HEK293 (cell line): ENCODE results near the gene TIGIT.

Source experiments
- CTCF ChIA-PET: fragments of 350-600 bp; formaldehyde crosslinking; extraction: SDS; loops from one replicate; lab custom pipeline; 2021; ENCODE audit warnings: antibody characterized with exemption; lab: Yijun Ruan, JAX
- POLR2A ChIA-PET: fragments of 300-600 bp; formaldehyde crosslinking; extraction: SDS; loops from one replicate; lab custom pipeline; 2020; ENCODE audit warnings: antibody characterized with exemption, inconsistent platforms; lab: Yijun Ruan, JAX
- H3K27ac ChIP-seq: fragments of 200-500 bp; sonication (Bioruptor generic); 2 replicates; pipeline ENCODE4 v1.5.1; 2014; ENCODE audit warnings: low read depth, low read length, control low read depth, inconsistent platforms; ENCODE audit errors: extremely low read depth
- H3K36me3 ChIP-seq, 2 experiments: fragments of 200-500 bp in 1 of 2; sonication (Bioruptor generic) in 1 of 2; 1 replicate in 1 of 2; 2 replicates in 1 of 2; pipeline ENCODE4 v1.5.1; 2014 to 2017; ENCODE audit warnings: inconsistent platforms in 2 of 2, low read length in 2 of 2; ENCODE audit not compliant: control insufficient read depth in 2 of 2, insufficient read depth in 1 of 2
- H3K4me1 ChIP-seq: fragments of 200-500 bp; sonication (Bioruptor generic); 2 replicates; pipeline ENCODE4 v1.5.1; 2014; ENCODE audit warnings: mild to moderate bottlenecking, low read length, inconsistent platforms; ENCODE audit not compliant: control insufficient read depth, insufficient read depth
- H3K4me3 ChIP-seq: 2 replicates; pipeline ENCODE4 v1.5.1; 2011; ENCODE audit warnings: low read depth, mild to moderate bottlenecking, control low read depth, low read length, moderate library complexity
- H3K9me3 ChIP-seq: fragments of 200-500 bp; sonication (Bioruptor generic); 2 replicates; pipeline ENCODE4 v1.5.1; 2014; ENCODE audit warnings: low read depth, low read length, inconsistent platforms; ENCODE audit not compliant: control insufficient read depth, insufficient read depth
- KLF10 ChIP-seq: fragments of 450-650 bp; IDR thresholded peaks from 2 replicates; pipeline ENCODE4 v1.5.1; 2018; ENCODE audit warnings: missing biosample characterization, mild to moderate bottlenecking, missing genetic modification characterization
- PATZ1 ChIP-seq: fragments of 450-650 bp; formaldehyde crosslinking; IDR thresholded peaks from 2 replicates; pipeline ENCODE4 v1.5.1; 2016; ENCODE audit warnings: missing biosample characterization, missing genetic modification characterization
- PRDM1 ChIP-seq: fragments of 450-650 bp; formaldehyde crosslinking; IDR thresholded peaks from 2 replicates; pipeline ENCODE4; 2016; ENCODE audit warnings: missing biosample characterization, missing genetic modification characterization
- SP3 ChIP-seq: fragments of 450-650 bp; formaldehyde crosslinking; IDR thresholded peaks from 2 replicates; pipeline ENCODE4 v1.5.1; 2016; ENCODE audit warnings: missing biosample characterization, missing genetic modification characterization
- TCF7L2 ChIP-seq: IDR thresholded peaks from 2 replicates; pipeline ENCODE4 v1.6.1; 2011; ENCODE audit warnings: low read depth, mild to moderate bottlenecking, inconsistent platforms, low read length, moderate library complexity, borderline replicate concordance
- ZNF148 ChIP-seq: fragments of 450-650 bp; formaldehyde crosslinking; IDR thresholded peaks from 2 replicates; pipeline ENCODE4 v1.5.0; 2017; ENCODE audit warnings: missing biosample characterization, missing genetic modification characterization, borderline replicate concordance
- ZNF155 ChIP-seq: fragments of 450-650 bp; formaldehyde crosslinking; IDR thresholded peaks from 2 replicates; pipeline ENCODE4 v1.5.1; 2016; ENCODE audit warnings: missing biosample characterization, missing genetic modification characterization
- ZNF202 ChIP-seq: fragments of 450-650 bp; formaldehyde crosslinking; IDR thresholded peaks from 2 replicates; pipeline ENCODE4 v1.5.1; 2016; ENCODE audit warnings: missing biosample characterization, missing genetic modification characterization, borderline replicate concordance
- ZNF223 ChIP-seq: fragments of 450-650 bp; formaldehyde crosslinking; IDR thresholded peaks from 2 replicates; pipeline ENCODE4 v1.5.1; 2016; ENCODE audit warnings: missing biosample characterization, missing genetic modification characterization
- ZNF24 ChIP-seq: fragments of 450-650 bp; formaldehyde crosslinking; IDR thresholded peaks from 2 replicates; pipeline ENCODE4 v1.5.1; 2016; ENCODE audit warnings: missing biosample characterization, missing genetic modification characterization
- ZNF280C ChIP-seq: fragments of 450-650 bp; formaldehyde crosslinking; IDR thresholded peaks from 2 replicates; pipeline ENCODE4 v1.5.1; 2016; ENCODE audit warnings: missing biosample characterization, missing genetic modification characterization
- ZNF350 ChIP-seq: fragments of 450-650 bp; formaldehyde crosslinking; IDR thresholded peaks from 2 replicates; pipeline ENCODE4 v1.5.0; 2017; ENCODE audit warnings: missing biosample characterization, mild to moderate bottlenecking, missing genetic modification characterization
- ZNF513 ChIP-seq: fragments of 450-650 bp; IDR thresholded peaks from 2 replicates; pipeline ENCODE4 v1.5.1; 2018; ENCODE audit warnings: missing biosample characterization, missing genetic modification characterization
- ZNF549 ChIP-seq: fragments of 450-650 bp; IDR thresholded peaks from 2 replicates; pipeline ENCODE4 v1.5.1; 2018; ENCODE audit warnings: missing biosample characterization, missing genetic modification characterization, mild to moderate bottlenecking, inconsistent platforms, moderate library complexity
- ZNF692 ChIP-seq: fragments of 450-650 bp; formaldehyde crosslinking; IDR thresholded peaks from 2 replicates; pipeline ENCODE4 v1.5.1; 2016; ENCODE audit warnings: missing biosample characterization, missing genetic modification characterization
- ZNF776 ChIP-seq: fragments of 450-650 bp; formaldehyde crosslinking; IDR thresholded peaks from 2 replicates; pipeline ENCODE4 v1.5.0; 2017; ENCODE audit warnings: missing biosample characterization, missing genetic modification characterization, borderline replicate concordance
- ZSCAN16 ChIP-seq: fragments of 450-650 bp; formaldehyde crosslinking; IDR thresholded peaks from 2 replicates; pipeline ENCODE4 v1.5.1; 2016; ENCODE audit warnings: missing biosample characterization, missing genetic modification characterization

The TIGIT gene

GRCh38 chr3:114344492-114344891 lies 50.7 kb downstream of the TIGIT start (continued):
- no peak for TF ChIP-seq ZNF280C (tag by site-specific recombination)
- no peak for TF ChIP-seq ZNF24 (tag by site-specific recombination)
- TF ChIP-seq PATZ1 (tag by site-specific recombination), result no peak
- TF ChIP-seq ZNF513 (tag by site-specific recombination), result no peak
- no peak for TF ChIP-seq ZNF350 (tag by site-specific recombination)
- no peak for TF ChIP-seq ZNF776 (tag by site-specific recombination)

- CTCF ChIA-PET, result no interaction called here
Observed at GRCh38 chr3:114350271-114350670, 56.4 kb downstream of the TIGIT start.

GRCh38 chr3:114350690-114351089 lies 56.9 kb downstream of the TIGIT start:
- TF ChIP-seq ZSCAN16 (tag by site-specific recombination) (no peak), ZNF202 (tag by site-specific recombination) (no peak), ZNF549 (tag by site-specific recombination) (no peak), ZNF155 (tag by site-specific recombination) (no peak), ZNF692 (tag by site-specific recombination) (no peak), ZNF223 (tag by site-specific recombination) (no peak), TCF7L2 (no peak)
- ChIA-PET CTCF (no interaction called here), POLR2A (no interaction called here)
- no peak overlapping the region for H3K4me3 ChIP-seq
- no peaks in the 10 kb centered on the region for H3K4me1 ChIP-seq
- H3K9me3 ChIP-seq, result no peaks in the 10 kb centered on the region
- peaks cover 0 to 22% of the 10 kb centered on the region in 2 experiments; a peak in 1 of 3 replicates for H3K36me3 ChIP-seq
- no peak overlapping the region for H3K27ac ChIP-seq

More at GRCh38 chr3:114350271-114350670, 56.4 kb downstream of the TIGIT start:
- peaks cover 0 to 22% of the 10 kb centered on the region in 2 experiments; a peak in 1 of 3 replicates for H3K36me3 ChIP-seq
- no peak for TF ChIP-seq SP3 (tag by site-specific recombination)
- no peak for TF ChIP-seq PRDM1 (tag by site-specific recombination)
- TF ChIP-seq KLF10 (tag by site-specific recombination), result no peak
- no peak for TF ChIP-seq ZNF148 (tag by site-specific recombination)
- H3K4me1 ChIP-seq, result no peaks in the 10 kb centered on the region
- no peak overlapping the region for H3K27ac ChIP-seq
- POLR2A ChIA-PET, result no interaction called here
- no peaks in the 10 kb centered on the region for H3K9me3 ChIP-seq
- H3K4me3 ChIP-seq, result no peak overlapping the region
